Kidney (tissue), 14 donors: Measurements from ENCODE around the gene TANC1. TPM values are rescaled to one million over a fixed set of nuclear protein-coding genes. Genes with fewer than 3 reads are reported as not detected.

Source experiments
- DNase-seq, 5 donors: peaks; one replicate each; pipeline ENCODE4 v3.0.0-alpha.2; 2013 to 2020
- FAIRE-seq: peaks from 2 replicates; lab custom pipeline; 2012; peaks lifted over from hg19 to GRCh38; lab: Jason Lieb, UNC
- H3K27ac ChIP-seq, 2 donors: one replicate each; pipeline ENCODE4 v1.7.0; 2013; ENCODE audit warnings: low read depth in 2 of 2, low read length in 2 of 2, inconsistent platforms in 1 of 2
- H3K27me3 ChIP-seq: one replicate; pipeline ENCODE4 v1.7.1; 2013; ENCODE audit warnings: low read length, inconsistent platforms; ENCODE audit not compliant: control insufficient read depth, insufficient read depth
- H3K36me3 ChIP-seq, 3 donors: one replicate each; pipeline versions ENCODE4 v1.7.0 to v1.7.1; 2013; ENCODE audit warnings: low read length in 3 of 3, control low read depth in 1 of 3, inconsistent platforms in 1 of 3; ENCODE audit not compliant: insufficient read depth in 3 of 3, control insufficient read depth in 2 of 3
- H3K4me1 ChIP-seq, 3 donors: one replicate each; pipeline versions ENCODE4 v1.7.0 to v1.7.1; 2013; ENCODE audit warnings: low read length in 3 of 3, inconsistent platforms in 1 of 3, low read depth in 1 of 3; ENCODE audit not compliant: control insufficient read depth in 2 of 3, insufficient read depth in 2 of 3
- H3K4me3 ChIP-seq, 3 donors: one replicate each; pipeline versions ENCODE4 v1.7.0 to v1.8.1; 2013; ENCODE audit warnings: low read length in 3 of 3, control low read depth in 1 of 3, inconsistent platforms in 1 of 3
- H3K9ac ChIP-seq, 3 donors: one replicate each; pipeline versions ENCODE4 v1.7.0 to v1.7.1; 2013; ENCODE audit warnings: low read length in 3 of 3, control low read depth in 1 of 3, inconsistent platforms in 1 of 3
- H3K9me3 ChIP-seq, 3 donors: one replicate each; pipeline versions ENCODE4 v1.7.0 to v1.7.1; 2013; ENCODE audit warnings: low read length in 3 of 3, control low read depth in 1 of 3, inconsistent platforms in 1 of 3; ENCODE audit not compliant: control insufficient read depth in 2 of 3, insufficient read depth in 1 of 3
- CTCF ChIP-seq: IDR thresholded peaks from 3 replicates; pipeline ENCODE4 v1.5.1; 2012; ENCODE audit warnings: mild to moderate bottlenecking, moderate library complexity, borderline replicate concordance; ENCODE audit not compliant: insufficient read depth; ENCODE audit errors: extremely low read depth
- intact Hi-C: fragments of 100-400 bp; cut with DNase I; formaldehyde crosslinking; loops from one replicate; pipeline ENCODE4 v1.11.1; 2022
- polyA plus RNA-seq: library from polyadenylated mRNA; stranded (reverse); fragments of 350-450 nt; fragmentation: Illumina TruSeq; extraction: RNeasy Lipid Tissue Mini Kit (QIAGEN cat#74804); gene quantifications from one replicate; pipeline ENCODE4 v1.2.3, GENCODE V29; 2014; ENCODE audit warnings: low read depth, low replicate concordance; ENCODE audit not compliant: insufficient read depth
- total RNA-seq: library from RNA; stranded (reverse); fragmentation: NEBNext Ultra II Directional; extraction: Animal tissue kit (Norgen Biotek cat#: 25700); gene quantifications from one replicate; pipeline ENCODE4 v1.2.1, GENCODE V29; 2021
- donor health status: control.
- donor health status: control.
- donor health status: control.
- donor health status: control.
- donor health status: control.
- donor health status: DM: yes; HTN: yes; CAD: no.
- donor health status: Normal renal cell carcinoma (clear cell type).

Gene TANC1
- total and polyA plus RNA-seq, 2 donors from 2014 or later = 9.2 to 39.0 TPM

GRCh38 chr2:159110784-159111183, 142.3 kb downstream of the TANC1 start:
- Histone ChIP-seq H3K4me1 (peaks cover 0 to 2% (median 0%) of the 10 kb centered on the region in 3 donors), H3K27ac (no peak overlapping the region), H3K27me3 (no peaks in the 10 kb centered on the region), H3K9ac (no peak overlapping the region), H3K4me3 (no peak overlapping the region), H3K36me3 (no peaks in the 10 kb centered on the region), H3K9me3 (no peaks in the 10 kb centered on the region)
- intact Hi-C loops = loop anchor here (10.0 kb wide), 1 partner anchor 206 kb away; no protein-coding TSS in a partner anchor
- no peak for FAIRE-seq
- no peak for TF ChIP-seq CTCF
- DNase-seq = no peak

- no peak overlapping the region for H3K27ac ChIP-seq
- no peak overlapping the region for H3K9ac ChIP-seq
- H3K4me1 ChIP-seq = peaks cover 0 to 2% (median 0%) of the 10 kb centered on the region in 3 donors
- H3K27me3 ChIP-seq = no peaks in the 10 kb centered on the region
- no peak for DNase-seq
- H3K4me3 ChIP-seq = no peak overlapping the region
- TF ChIP-seq CTCF = no peak
- no peak for FAIRE-seq
- H3K36me3 ChIP-seq = no peaks in the 10 kb centered on the region
- no peaks in the 10 kb centered on the region for H3K9me3 ChIP-seq
- intact Hi-C loops = loop anchor here (10.0 kb wide), 1 partner anchor 207 kb away; no protein-coding TSS in a partner anchor
Measured at GRCh38 chr2:159111346-159111927, 143.0 kb downstream of the TANC1 start.

- intact Hi-C loops = loop anchor here (10.0 kb wide), 1 partner anchor 210 kb away; no protein-coding TSS in a partner anchor
- no peak for FAIRE-seq
- H3K9ac ChIP-seq = no peak overlapping the region
- H3K36me3 ChIP-seq = no peaks in the 10 kb centered on the region
- no peak overlapping the region for H3K4me3 ChIP-seq
- H3K4me1 ChIP-seq = peaks cover 2 to 13% (median 6%) of the 10 kb centered on the region in 3 donors
- H3K27ac ChIP-seq = no peak overlapping the region
- DNase-seq = no peak
- no peak for TF ChIP-seq CTCF
- H3K9me3 ChIP-seq = no peaks in the 10 kb centered on the region
- H3K27me3 ChIP-seq = no peaks in the 10 kb centered on the region
Measured at GRCh38 chr2:159114835-159115234, 146.4 kb downstream of the TANC1 start.
